ENCODE measurements around the gene COMMD8. TPM values are rescaled to one million over a fixed set of nuclear protein-coding genes. Genes with fewer than 3 reads are reported as not detected.

The COMMD8 gene
- total and polyA plus RNA-seq, 11 donors = 4.6 to 27.9 (median 18.4) TPM

DNA sequence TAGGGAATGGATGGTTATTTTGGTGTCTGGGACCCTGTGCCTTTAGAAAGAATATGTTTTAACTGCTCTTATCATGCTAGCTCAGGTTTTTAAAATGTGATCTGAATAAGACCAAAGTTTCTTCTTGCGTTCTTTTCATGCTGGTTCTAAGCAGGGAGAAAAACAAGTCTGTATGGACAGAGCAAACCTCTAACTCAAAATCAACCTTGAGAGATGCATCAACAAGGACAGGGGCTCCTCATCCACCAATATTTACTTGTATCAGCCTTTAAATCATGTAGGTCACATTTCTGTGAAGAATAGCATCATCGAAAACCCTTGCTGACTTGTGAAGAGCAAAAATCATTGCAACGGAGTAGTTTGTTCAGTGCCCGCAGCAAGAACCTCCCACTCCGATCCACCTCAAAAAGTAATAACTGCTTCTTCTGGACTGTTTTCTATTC lies 22.8 kb upstream of the COMMD8 start:
- Histone ChIP-seq H3K4me3 (peak overlapping the region; percentile 40 to 76 (median 68)), H3K27me3 (no peaks in the 10 kb centered on the region), H3K36me3 (no peaks in the 10 kb centered on the region), H3K4me1 (peaks cover 0 to 46% (median 19%) of the 10 kb centered on the region in 12 donors), H3K9me3 (peaks cover 0 to 5% (median 0%) of the 10 kb centered on the region in 12 donors), H3K27ac (peak overlapping the region in 11 of 12 donors; percentile 78 to 94 (median 92))
- no peak for TF ChIP-seq POLR2A (IDR thresholded peaks at IDR 0.05)
- TF ChIP-seq, protein P1, sequence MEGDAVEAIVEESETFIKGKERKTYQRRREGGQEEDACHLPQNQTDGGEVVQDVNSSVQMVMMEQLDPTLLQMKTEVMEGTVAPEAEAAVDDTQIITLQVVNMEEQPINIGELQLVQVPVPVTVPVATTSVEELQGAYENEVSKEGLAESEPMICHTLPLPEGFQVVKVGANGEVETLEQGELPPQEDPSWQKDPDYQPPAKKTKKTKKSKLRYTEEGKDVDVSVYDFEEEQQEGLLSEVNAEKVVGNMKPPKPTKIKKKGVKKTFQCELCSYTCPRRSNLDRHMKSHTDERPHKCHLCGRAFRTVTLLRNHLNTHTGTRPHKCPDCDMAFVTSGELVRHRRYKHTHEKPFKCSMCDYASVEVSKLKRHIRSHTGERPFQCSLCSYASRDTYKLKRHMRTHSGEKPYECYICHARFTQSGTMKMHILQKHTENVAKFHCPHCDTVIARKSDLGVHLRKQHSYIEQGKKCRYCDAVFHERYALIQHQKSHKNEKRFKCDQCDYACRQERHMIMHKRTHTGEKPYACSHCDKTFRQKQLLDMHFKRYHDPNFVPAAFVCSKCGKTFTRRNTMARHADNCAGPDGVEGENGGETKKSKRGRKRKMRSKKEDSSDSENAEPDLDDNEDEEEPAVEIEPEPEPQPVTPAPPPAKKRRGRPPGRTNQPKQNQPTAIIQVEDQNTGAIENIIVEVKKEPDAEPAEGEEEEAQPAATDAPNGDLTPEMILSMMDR (IDR thresholded peaks at IDR 0.05) = no peak
- intact Hi-C loops (cut with DNase I) = loop anchor here in 4 of 10 donors (10.0 kb wide), 2 partner anchors 79 to 429 kb away; partner anchors contain the start of gene NFXL1 (in 3 of the 4)
- no peak for ATAC-seq
- no peak for DNase-seq
- WGBS, 4 donors = 35 to 56% (median 45%) methylated on average over 5 of the region's 5 CpGs

DNA sequence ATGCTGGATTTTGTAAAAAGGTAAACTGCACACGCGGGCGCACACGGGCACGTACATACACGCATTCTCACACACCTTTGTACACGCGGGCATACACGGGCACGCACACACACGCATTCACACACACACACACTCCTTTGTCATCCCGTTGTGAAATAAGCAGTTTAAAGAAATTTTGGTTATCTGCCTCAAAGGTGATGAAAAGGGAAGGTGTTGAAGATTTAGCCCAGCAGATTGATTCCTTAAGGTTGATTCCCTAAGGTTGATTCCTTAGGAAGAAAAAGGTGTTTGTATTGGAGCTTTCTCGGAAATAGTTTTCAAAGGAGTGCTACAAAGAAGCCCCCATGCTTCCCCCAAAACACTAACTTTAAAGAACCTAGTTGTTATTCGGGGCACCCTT lies 22.3 kb upstream of the COMMD8 start:
- Histone ChIP-seq H3K36me3 (no peaks in the 10 kb centered on the region), H3K4me1 (peaks cover 0 to 44% (median 18%) of the 10 kb centered on the region in 12 donors), H3K9me3 (peaks cover 0 to 5% (median 0%) of the 10 kb centered on the region in 12 donors), H3K27me3 (no peaks in the 10 kb centered on the region), H3K27ac (peak overlapping the region; percentile 62 to 94 (median 92)), H3K4me3 (peak overlapping the region; percentile 40 to 76 (median 68))
- intact Hi-C loops (cut with DNase I) = loop anchor here in 6 of 10 donors (1.0 to 10.0 kb wide), 4 partner anchors 22 to 429 kb away; partner anchors contain the start of genes COMMD8 (in 4 of the 6) and NFXL1 (in 3 of the 6)
- no peak for ATAC-seq
- WGBS, 4 donors = 1 to 3% (median 1%) methylated on average over 13 to 14 of the region's 14 CpGs
- TF ChIP-seq, protein P1 (IDR thresholded peaks at IDR 0.05) = no peak
- TF ChIP-seq POLR2A (IDR thresholded peaks at IDR 0.05) = no peak
- no peak for DNase-seq

DNA sequence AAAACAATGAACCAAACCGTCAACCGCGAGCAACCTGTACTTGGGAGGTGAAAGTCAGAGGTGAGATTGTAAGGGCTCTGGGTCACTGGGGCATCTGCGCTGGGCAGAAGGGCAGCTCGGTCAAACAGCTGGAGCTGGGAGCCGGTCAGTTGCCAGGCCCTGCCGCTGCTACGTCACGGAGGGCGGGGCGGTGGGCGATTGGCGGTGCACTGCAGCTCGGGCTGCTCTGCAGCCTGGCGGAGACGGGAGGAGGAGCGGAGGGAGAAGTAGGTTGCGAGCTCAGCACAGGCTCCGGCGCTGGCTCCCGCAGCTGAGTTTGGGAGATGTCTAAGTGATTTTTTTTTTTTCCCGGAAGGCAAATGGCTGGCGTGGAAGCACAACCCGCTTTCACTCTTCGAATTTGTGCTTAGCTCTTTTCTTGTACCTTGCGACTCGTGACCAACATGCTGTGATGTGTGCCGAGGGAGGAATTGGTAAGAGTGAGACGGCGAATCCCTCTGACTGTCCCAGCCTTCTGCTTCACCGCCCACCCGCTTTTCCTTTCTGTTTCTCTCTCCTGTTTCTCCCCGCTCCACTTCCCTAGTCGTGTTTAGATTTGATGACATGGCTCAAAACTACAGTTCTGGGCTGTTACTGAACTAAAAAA lies 21.7 kb upstream of the COMMD8 start, which contains the start of gene ATP10D:
Gene ATP10D, plus strand, starts transcription at position 229 of the 646 bp plus-strand sequence. CDS start 27,266 bp downstream, outside the sequence.
- DNase-seq = peak; percentile 96 to 98 (median 98)
- Histone ChIP-seq H3K27me3 (no peaks in the 10 kb centered on the region), H3K36me3 (no peaks in the 10 kb centered on the region), H3K27ac (peak within 1 kb of the TSS; percentile 62 to 94 (median 92)), H3K9me3 (peaks cover 0 to 5% (median 0%) of the 10 kb centered on the region in 12 donors), H3K4me3 (peak within 1 kb of the TSS; percentile 40 to 76 (median 68)), H3K4me1 (peaks cover 0 to 38% (median 12%) of the 10 kb centered on the region in 12 donors)
- TF ChIP-seq, protein P1 (IDR thresholded peaks at IDR 0.05) = peak in 4 of 12 donors; percentile 24 to 50 (median 38)
- peak in 1 of 2 donors; percentile 90 for TF ChIP-seq POLR2A (IDR thresholded peaks at IDR 0.05)
- 0 to 1% (median 1%) methylated on average over 27 to 34 of the region's 34 CpGs for WGBS, 4 donors
- peak; percentile 99 to 100 (median 100) for ATAC-seq
- intact Hi-C loops (cut with DNase I) = loop anchor here in 6 of 10 donors (1.0 to 10.0 kb wide), 4 partner anchors 22 to 430 kb away; partner anchors contain the start of genes COMMD8 (in 4 of the 6) and NFXL1 (in 3 of the 6)

- 70 to 89% (median 73%) methylated on average over 1 to 3 of the region's 3 CpGs for WGBS, 4 donors
- intact Hi-C loops (cut with DNase I) = loop anchor here in 4 of 10 donors (2.0 to 10.0 kb wide), 3 partner anchors 21 to 431 kb away; partner anchors contain the start of genes NFXL1 (in 3 of the 4) and COMMD8 (in 2 of the 4)
- Histone ChIP-seq H3K27me3 (no peaks in the 10 kb centered on the region), H3K27ac (peak overlapping the region in 10 of 12 donors; percentile 78 to 94 (median 92)), H3K36me3 (no peaks in the 10 kb centered on the region), H3K4me1 (peaks cover 0 to 31% (median 12%) of the 10 kb centered on the region in 12 donors), H3K4me3 (no peak overlapping the region), H3K9me3 (peaks cover 0 to 5% (median 0%) of the 10 kb centered on the region in 12 donors)
- no peak for DNase-seq
- ATAC-seq = no peak
- TF ChIP-seq POLR2A (IDR thresholded peaks at IDR 0.05) = no peak
- TF ChIP-seq, protein P1 (IDR thresholded peaks at IDR 0.05) = no peak
Measured at GRCh38 chr4:47484168-47484567, 20.7 kb upstream of the COMMD8 start.

All from heart left ventricle (tissue), 16 donors.